Measurements from ENCODE around the gene FKBP11.

- no peak for TF ChIP-seq CTCF (IDR thresholded peaks at IDR 0.05; ENCODE audit: low read depth, low read length, poor library complexity, severe bottlenecking)
- no peak for TF ChIP-seq EZH2phosphoT487 (IDR thresholded peaks at IDR 0.05; ENCODE audit: borderline replicate concordance, low read length)
Measured at GRCh38 chr12:48910196-48910595, 15.1 kb downstream of the FKBP11 start.

Measured in DOHH2 (cell line).